Islet of Langerhans (tissue), 1 donor: Measurements from ENCODE around the gene ACMSD.

Experiments
- FAIRE-seq: peaks from one replicate; lab custom pipeline; 2011; peaks lifted over from hg19 to GRCh38; lab: Jason Lieb, UNC

Gene ACMSD

GRCh38 chr2:134949981-134950708 lies 111.7 kb downstream of the ACMSD start:
- no peak for FAIRE-seq

GRCh38 chr2:134950886-134951285 lies 112.5 kb downstream of the ACMSD start:
- peak; percentile 62 for FAIRE-seq
